KBM-7 (cell line): Measurements from ENCODE around the gene MT1G.

Experiments used
- DNase-seq: peaks from one replicate; pipeline ENCODE4 v3.0.0-alpha.2; 2015
- in situ Hi-C: fragments of 300-500 bp; cut with MboI; formaldehyde crosslinking; loops from 2 replicates; pipeline ENCODE4 v1.14.3; 2020; ENCODE audit warnings: low sequenced_read_pairs, low pct_unique_long_range_greater_than_20kb, mixed read lengths

The MT1G gene

DNA sequence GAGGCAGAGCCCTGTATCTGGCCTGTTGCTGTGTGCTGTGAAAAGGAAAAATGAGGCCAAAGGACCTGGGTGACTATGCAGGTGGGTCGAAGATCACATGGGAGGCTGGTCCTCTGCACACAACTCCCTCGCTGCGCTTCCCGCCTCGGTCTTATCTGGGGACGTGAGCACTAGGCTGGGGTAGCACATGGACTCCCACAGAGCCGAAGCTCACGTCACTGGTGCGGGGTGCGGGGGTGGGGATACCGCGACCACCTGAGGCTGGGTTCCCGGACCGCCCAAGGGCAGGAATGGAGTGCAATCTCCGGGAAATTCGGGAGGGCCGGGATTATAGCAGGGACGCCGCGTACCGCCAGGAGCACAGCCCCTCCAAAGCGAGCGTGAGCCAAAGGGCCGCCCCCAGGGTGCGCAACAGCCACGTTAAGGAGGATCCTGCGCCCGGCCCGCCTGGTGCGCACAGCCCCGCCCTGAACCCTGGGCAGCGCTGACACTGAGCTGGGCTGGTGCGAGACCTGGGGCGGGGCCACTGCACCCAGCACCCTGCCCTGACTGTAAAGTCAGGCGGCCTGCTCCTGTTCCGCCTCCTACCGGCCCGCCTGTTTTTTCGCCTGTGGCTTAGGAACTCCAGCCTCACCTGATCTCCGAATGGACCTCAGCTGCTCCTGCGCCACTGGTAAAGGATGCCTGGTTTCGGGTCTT, 24.6 kb downstream of the MT1G start:
- no peak for DNase-seq
- in situ Hi-C loops, result no loop called here

DNA sequence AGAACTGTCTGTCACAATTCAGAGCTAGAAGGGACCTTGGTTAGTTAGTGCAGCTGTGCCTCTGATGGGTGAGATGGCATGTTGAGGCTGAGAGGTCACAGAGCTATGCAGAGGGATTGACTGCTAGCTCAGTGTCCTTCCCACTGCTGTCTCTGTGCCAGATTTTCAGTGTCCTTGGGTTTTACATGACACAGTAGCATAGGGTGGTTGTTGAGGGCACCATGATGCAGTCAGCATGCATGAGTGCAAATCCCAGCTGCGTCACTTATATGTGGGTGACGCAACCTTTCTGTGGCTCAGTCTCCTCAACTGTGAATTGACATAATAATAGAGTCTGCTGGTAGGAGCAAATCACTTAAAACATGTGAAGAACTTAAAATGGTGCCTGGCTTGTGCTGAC, 26.7 kb downstream of the MT1G start:
- in situ Hi-C loops, result no loop called here
- no peak for DNase-seq

DNA sequence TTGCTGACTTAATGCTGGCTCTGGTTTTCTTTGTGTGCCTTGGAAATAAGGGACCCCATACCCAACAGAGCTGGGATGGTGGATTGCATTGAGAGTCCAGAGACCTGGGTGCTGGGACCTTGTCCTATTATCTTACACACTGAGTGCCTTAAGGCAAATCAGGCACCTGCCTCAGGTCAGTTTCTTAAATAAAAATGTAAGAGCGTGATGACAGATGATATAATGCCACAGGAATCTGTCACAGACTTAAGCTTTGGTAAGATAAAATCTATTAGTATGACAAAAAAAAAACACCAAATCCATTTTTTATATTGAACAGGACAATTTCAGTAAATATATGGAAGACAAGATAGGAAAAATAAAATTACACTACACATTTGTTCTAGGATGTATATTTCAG, 27.8 kb downstream of the MT1G start:
- no peak for DNase-seq
- in situ Hi-C loops, result no loop called here

DNA sequence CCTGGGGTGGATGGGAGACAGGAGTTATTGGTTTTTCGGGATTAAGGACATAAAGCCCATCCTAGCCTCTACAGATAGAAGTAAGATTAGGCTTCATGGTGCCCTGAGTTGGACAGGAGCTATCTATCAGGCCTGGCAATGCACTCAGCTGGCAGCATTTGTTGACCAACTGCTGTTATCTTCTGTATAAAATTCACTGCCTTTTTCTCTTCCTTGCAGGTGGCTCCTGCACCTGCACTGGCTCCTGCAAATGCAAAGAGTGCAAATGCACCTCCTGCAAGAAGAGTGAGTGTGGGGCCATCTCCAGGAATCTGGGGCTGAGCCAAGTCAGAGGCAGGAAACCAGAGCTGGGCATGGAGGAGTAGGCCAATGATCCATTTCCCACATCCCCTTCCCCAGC, 28.8 kb downstream of the MT1G start:
- in situ Hi-C loops, result no loop called here
- no peak for DNase-seq

DNA sequence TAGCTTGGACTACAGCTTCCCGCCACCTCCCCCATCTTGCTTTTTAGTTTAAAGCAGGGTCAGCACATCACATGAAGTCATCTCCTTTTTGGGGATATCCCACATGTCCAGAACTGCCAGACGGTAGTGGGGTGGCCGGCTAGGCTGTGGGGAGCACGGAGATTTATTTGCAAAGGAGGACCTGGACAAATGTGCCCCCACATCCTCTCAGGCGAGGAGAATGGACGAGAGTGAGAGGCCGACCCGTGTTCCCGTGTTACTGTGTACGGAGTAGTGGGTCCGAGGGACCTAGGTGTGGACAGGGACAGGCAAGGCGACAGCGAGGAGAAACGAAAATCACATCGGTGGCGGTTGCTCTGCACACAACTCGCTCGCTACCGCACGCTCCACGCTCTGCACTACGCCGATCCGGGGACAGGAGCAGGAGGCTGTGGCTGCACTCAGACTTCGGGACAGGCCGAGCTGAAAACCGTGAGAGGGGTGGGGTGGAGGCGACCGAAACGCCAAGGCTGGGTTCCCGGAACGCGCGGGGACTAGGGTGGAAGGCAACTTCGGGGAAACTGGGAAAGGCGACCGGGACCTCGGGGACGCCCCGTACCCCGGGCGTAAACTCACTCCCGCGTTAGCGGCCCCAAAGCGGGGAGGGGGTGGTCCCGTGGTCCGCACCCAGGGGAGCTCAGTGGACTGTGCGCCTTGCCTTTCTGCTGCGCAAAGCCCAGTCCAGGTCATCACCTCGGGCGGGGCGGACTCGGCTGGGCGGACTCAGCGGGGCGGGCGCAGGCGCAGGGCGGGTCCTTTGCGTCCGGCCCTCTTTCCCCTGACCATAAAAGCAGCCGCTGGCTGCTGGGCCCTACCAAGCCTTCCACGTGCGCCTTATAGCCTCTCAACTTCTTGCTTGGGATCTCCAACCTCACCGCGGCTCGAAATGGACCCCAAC, 29.8 kb downstream of the MT1G start, which contains the start of gene MT1A:
TSS of gene MT1A (plus strand) at position 853 of the 937 bp plus-strand sequence. CDS start at position 926, 73 bp downstream.
- in situ Hi-C loops, result no loop called here
- DNase-seq, result no peak

DNA sequence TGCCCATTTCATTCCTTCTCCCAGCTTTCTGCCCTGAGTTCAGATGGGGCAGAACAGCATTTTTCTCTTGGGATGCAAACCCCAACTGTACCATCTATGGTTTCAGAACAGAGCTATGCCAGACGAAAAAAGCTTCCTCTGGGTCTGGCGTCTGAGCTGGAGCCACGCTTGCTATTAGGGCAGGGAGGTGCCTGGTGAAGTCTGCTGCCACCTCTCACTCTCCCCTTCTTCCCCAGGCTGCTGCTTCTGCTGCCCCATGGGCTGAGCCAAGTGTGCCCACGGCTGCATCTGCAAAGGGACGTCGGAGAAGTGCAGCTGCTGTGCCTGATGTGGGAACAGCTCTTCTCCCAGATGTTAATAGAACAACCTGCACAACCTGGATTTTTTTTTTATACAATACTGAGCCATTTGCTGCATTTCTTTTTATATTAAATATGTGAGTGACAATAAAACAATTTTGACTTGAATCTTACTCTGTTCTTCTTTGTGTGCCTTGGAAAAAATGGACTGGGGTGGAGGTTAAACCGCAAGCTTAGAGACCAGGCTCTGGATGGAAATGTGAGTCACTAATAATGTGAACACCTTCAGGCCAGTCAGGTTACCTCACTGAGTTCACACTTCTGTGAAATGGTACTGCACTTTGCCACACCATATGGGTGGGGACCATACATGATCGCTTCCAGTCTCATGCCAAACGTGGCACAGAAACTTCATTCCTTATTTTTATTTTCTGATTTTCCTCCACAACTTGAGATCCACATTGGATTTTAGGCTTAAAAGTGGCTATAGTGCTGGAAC, 31.1 kb downstream of the MT1G start:
- DNase-seq, result no peak

DNA sequence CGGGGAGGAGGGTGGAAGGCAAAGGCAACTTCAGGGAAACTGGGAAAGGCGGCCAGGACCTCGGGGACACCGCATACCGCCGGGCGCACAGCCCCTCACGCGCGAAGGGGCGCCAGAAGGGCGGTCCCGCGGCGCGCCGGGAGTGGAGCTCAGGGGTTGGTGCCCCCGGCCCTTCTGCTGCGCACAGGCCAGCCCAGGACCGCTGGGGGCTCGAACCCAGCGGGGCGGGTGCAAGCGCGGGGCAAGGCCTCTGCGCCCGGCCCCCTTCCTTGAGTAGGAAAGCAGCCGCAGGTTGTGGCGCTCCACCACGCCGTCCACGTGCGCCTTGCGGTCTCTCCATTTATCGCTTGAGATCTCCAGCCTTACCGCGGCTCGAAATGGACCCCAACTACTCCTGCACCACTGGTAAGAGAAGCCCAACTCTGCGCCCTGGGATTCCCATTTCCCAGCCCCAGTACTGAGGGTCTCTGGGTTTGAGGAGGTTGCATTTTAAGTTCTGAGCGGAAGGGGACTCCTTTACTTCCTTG, 32.4 kb downstream of the MT1G start:
- no peak for DNase-seq
- in situ Hi-C loops, result no loop called here

More for the DNA sequence above, 31.1 kb downstream of the MT1G start:
- in situ Hi-C loops, result no loop called here

DNA sequence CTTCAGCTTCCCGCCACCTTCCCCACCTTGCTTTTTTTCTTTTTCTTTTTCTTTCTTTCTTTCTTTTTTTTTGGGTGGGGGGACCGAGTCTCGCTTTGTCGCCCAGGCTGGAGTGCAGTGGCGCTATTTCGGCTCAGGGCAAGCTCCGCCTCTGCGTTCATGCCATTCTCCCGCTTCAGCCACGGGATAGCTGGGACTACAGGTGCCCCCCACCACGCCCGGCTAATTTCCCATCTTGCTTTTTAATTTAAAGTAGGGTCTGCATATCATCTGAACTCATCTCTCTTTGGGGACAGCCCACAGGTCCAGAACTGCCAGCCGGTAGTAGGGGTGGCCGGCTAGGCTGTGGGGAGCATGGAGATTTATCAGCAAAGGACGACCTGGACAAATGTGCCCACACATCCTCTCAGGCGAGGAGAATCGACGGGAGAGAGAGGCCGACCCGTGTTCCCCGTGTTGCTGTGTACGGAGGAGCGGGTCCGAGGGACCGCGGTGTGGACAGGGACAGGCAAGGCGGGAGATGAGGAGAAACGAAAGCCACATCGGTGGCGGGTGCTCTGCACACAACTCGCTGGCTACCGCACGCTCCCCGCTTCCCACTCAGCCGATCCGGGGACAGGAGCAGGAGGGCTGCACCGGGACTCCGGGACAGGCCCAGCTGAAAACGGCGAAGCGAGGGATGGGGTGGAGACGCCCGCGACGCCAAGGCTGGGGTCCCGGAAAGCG, 33.0 kb downstream of the MT1G start:
- in situ Hi-C loops, result no loop called here
- DNase-seq, result no peak

DNA sequence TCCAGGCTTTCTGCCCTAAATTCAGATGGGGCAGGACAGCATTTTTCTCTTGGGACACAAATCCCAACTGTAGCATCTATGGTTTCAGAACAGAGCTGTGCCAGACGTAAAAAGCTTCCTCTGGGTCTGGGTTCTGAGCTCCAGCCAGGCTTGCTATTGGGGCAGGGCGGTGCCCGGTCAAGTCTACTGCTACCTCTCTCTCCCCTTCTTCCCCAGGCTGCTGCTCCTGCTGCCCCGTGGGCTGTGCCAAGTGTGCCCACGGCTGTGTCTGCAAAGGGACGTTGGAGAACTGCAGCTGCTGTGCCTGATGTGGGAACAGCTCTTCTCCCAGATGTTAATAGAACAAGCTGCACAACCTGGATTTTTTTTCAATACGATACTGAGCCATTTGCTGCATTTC, 34.3 kb downstream of the MT1G start:
- in situ Hi-C loops, result no loop called here
- no peak for DNase-seq

DNA sequence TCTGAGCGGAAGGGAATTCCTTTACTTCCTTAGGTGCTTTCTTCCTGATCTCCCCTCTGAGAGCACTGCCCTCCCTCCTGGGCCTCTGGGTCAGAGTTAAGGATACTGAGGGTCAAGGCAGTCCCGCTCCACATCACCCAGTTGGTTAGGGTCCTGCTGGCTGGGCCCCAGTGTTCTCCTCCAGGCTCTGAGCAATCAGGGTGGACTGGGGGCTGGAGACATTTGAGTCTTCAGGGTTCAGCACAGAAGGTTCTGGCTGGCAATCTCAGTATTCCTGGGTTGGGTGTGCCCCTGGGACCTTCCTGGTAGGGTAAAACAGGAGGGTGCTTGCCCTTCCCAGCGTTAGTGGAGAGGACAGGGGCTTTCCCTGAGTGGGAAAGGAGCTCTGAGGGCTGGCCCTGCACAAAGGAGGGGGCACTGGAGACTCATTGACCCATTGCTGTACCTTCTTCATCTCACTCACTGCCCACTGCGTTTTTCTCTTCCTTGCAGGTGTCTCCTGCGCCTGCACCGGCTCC, 35.0 kb downstream of the MT1G start:
- DNase-seq, result no peak
- in situ Hi-C loops, result no loop called here

DNA sequence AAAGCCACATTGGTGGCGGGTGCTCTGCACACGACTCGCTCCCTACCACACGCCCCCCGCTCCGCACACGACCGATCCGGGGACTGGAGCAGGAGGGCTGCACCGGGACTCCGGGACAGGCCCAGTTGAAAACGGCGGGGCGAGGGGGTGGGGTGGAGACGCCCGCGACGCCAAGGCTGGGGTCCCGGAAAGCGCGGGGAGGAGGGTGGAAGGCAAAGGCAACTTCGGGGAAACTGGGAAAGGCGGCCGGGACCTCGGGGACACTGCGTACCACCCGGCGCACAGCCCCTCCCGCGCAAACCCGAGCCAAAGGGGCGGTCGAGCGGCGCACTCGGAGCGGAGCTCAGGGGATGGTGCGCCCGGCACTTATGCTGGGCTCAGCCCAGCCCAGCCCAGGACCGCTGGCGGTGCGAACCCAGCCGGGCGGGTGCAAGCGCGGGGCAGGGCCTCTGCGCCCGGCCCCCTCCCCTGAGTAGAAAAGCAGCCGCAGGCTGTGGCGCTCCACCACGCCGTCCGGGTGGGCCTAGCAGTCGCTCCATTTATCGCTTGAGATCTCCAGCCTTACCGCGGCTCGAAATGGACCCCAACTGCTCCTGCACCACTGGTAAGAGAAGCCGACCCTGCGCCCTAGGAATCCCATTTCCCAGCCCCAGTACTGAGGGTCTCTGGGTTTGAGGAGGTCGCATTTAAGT, 35.6 kb downstream of the MT1G start, which contains the start of gene MT1M:
TSS of gene MT1M (plus strand) at position 504 of the 692 bp plus-strand sequence. CDS start at position 577, 73 bp downstream.
- in situ Hi-C loops, result no loop called here
- DNase-seq, result peak; percentile 75

DNA sequence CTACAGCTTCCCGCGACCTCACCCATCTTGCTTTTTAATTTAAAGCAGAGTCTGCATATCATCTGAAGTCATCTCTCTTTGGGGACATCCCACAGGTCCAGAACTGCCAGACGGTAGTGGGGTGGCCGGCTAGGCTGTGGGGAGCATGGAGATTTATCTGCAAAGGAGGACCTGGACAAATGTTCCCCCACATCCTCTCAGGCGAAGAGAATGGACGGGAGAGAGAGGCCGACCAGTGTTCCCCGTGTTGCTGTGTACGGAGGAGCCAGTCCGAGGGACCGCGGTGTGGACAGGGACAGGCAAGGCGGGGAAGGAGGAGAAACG, 36.1 kb downstream of the MT1G start:
- no peak for DNase-seq
- in situ Hi-C loops, result no loop called here

DNA sequence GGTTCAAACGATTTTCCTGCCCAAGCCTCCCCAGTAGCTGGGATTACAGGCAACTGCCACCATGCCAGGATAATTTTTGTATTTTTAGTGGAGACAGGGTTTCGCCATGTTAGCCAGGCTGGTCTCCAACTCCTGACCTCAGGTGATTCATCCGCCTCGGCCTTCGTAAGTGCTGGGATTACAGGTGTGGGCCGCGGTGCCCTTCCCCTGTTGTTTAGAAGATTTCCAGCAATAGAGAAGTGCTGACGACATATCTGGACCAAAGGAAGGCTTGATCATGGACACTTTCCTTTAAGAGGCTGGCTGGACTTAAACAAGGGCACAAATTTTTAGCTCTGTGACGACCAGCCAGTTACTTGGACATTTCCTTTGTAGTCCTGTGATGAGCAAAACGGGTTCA, 36.7 kb downstream of the MT1G start:
- in situ Hi-C loops, result no loop called here

DNA sequence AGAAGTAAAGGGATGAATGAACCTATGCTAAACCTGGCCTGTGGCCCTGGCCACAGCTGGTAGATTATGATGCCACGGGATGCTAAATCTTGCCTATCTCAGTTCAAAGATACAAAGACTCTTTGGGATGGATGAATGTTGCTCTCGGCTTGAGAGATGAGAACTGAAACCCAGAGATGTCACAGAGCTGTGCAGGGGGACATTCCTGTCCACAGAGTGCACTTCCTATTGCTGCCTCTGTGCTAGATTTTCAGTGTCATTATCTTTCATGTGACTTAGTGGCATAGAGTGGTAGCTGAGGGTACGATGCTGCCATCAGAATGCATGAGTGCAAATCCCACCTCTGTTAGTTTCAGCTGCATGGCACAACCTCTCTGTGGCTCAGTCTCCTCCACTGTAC, 37.7 kb downstream of the MT1G start:
- no peak for DNase-seq
- in situ Hi-C loops, result no loop called here

More for the DNA sequence above, 36.7 kb downstream of the MT1G start:
- no peak for DNase-seq

DNA sequence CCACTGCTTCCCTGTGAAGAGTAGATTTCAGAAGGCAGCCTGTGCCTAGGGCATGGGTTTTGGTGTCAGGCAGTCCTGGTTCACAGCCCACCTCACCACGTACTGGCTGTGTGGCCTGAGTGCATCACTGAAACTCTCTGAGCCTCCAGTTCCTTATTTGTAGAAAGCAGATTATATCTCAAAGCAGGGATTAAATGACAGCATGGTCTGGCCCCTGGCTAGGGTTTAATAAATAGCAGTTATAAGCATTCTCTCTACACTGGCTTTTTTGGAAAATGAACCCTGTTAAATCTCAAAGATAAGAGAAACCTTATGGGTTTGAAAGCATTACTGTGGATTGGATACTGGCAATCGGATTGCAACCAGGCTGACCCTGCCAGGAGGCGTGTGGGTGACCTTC, 38.3 kb downstream of the MT1G start:
- no peak for DNase-seq
- in situ Hi-C loops, result no loop called here

DNA sequence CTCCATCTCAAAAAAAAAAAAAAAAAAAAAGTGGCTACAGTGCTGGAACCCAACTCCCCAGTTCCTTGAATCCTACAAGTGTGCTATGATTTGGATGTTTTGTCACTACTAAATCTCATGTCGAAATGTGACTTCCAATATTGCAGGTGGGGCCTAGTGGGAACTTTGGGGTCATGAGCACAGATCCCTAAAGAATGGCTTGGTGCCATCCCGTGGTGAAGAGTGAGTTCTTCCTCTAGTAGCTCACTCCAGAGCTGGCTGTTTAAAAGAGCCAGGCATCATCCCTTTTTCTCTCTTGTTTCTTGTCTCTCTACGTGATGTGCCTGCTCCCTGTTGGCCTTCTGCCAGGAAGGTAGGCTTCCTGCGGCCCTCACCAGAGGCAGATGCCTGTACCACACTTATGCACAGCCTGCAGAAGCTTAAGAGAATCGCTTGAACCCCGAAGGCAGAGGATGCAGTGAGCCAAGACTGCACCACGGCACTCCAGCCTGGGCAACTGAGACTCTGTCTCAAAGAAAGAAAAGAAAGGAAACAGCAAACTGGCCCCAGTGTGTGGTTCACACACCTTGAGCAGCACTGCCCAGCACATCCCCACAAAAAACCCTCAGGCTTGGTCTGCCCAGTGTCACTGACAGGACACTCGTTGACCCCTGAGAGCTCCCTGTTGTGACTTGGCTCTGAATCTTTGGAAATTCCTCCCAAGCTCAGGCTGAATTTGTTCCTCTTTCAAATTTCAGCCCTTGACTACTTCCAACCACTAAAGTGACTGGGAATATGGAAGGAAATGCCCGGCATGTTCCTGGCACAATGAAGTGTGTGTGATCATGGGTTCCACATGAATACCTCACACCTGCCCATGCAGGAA, 39.1 kb downstream of the MT1G start:
- in situ Hi-C loops, result no loop called here
- DNase-seq, result no peak

DNA sequence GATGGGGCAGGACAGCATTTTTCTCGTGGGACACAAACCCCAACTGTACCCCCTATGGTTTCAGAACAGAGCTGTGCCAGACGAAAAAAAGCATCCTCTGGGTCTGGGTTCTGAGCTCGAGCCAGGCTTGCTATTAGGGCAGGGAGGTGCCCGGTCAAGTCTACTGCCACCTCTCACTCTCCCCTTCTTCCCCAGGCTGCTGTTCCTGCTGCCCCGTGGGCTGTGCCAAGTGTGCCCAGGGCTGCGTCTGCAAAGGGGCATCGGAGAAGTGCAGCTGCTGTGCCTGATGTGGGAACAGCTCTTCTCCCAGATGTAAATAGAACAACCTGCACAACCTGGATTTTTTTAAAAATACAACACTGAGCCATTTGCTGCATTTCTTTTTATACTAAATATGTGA, 41.2 kb downstream of the MT1G start:
- no peak for DNase-seq
- in situ Hi-C loops, result no loop called here
